Kidney tubule cell (primary cell): ENCODE measurements around the gene SLC25A34.

ENCODE experiments used
- DNase-seq: peaks from one replicate; pipeline ENCODE4 v3.0.0-alpha.2; 2018; ENCODE audit warnings: low spot score

The SLC25A34 gene

DNA sequence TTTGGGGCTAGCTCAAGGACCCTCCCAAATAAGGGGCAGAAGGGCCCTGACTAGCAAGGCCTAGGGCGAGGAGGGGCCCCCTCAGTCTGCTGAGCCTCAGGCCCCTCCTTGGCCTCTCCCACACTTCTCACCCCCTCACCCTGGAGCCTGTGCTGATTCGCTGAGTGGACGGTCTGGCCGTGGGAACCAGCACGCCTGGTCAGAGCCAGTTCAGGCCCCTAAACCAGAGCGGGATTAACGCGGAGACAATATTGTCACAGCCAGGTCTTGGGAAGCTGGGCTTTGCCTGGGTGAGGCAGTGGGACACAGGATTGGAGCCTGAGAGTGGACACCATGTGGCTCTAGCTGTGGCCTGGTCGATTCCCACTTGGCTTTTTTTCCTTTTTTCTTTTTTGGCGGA, 17.7 kb downstream of the SLC25A34 start:
- no peak for DNase-seq

DNA sequence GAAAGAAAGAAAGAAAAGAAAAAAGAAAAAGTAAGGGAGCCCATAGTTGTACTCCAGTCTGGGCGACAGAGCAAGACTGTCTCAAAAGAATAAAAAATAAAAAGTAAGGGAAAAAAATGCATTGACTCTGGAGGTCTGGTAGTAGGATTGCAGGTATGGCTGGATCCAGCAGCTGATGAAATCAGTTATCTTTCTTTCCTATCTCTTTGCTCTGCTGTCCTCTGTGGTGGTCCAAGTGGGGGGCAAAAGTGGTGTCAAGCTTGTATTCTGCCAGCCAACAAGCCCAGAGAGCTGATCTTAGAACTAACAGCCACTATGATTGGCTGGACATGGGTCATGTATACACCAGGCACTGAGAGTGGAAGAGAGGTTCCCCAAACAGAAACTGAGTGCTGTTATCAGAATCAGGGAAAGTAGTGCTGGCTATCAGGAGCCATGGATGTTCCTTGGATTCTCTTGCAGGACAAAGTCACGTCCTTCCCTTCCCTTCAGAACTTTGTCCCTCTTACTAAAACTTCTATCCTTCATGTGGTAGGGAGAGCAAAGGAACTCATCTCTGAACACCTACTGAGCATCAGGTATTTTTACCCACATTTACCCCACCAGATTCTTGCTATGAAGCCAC, 19.1 kb downstream of the SLC25A34 start:
- no peak for DNase-seq

DNA sequence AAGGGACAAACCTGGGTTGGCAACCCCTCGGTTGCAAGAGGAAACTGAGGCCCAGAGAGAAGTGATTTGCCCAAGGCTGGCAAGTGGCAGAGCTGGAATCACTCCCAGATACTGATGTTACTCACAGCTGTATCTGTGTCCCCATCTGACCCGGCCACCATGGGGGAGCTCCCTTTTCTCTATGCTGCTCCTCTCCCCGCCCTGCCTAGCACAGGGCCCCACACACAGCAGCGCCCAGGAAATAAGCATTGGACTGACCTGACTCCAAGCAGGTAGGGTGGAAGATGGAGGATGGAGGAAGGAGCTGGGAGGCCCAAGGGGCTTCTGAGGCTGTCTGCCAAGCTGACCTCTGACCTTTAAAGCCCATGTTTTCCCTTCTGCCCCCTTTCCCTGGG, 19.6 kb downstream of the SLC25A34 start:
- DNase-seq = no peak

DNA sequence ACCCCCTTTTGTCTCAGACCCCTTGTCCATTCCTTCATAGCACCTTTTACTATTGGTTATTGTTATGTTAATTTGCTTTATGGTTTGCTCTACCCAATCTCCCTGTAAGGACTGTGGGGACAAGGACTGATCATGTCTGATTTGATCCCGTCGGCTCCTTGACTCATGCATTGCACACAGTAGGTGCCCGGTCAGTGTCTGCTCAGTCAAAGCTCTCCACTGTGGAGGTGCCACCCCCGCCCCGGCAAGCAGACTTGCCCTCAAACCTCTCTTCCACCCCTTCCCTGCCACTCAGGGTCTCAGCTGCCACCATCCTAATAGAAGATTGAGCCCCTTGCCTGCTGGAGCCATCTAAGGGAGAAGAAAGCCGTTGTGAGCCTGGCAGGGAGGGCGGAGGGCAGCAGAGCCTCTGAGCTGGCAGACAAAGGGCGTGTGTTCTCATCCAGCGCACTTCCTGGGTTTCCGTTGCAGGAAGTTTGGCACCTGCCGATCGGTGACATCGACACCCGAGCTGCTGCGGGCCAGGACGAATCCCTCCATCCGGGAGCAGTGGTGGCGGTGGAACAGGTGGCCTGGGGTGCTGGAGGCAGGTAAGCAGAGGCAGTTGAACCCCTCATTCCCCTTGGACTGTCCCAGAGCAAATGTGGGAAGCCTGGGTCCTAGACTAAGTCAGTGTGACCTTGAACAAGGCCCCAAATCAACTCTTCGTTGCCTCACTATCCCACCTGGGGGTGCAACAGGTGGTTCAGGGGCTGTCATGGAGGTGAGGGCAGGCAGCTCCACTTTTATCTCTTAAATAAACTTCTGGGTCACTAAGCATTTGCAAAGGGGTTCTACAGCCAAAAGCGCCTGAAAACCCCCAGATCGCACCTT, 20.3 kb downstream of the SLC25A34 start:
- DNase-seq = peak; percentile 55

DNA sequence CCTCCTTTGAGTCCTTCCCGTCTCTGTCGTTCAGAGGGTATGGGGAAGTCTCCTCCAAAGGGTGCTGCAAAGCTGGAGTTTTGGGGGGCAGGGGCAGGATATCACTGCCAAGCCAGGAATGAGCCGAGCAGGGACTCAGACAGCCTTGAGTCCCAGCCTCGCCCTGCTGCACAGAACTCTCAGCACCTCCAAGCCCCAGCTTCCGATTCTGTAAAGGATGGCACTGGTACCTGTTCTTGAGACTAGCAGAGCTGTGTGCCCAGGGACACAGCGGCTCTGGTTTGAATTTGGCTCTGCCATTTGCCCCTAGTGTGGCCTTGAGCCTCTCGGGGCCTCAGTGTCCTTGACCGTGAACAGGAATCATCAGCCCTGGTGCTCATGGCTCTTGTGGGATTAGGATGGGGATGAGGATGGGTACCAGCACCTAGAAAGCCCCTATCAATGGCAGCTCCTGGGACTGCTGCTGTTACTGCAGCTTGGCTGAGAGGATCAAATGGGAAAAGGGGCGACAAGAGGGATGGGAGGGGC, 21.0 kb downstream of the SLC25A34 start:
- DNase-seq = no peak

DNA sequence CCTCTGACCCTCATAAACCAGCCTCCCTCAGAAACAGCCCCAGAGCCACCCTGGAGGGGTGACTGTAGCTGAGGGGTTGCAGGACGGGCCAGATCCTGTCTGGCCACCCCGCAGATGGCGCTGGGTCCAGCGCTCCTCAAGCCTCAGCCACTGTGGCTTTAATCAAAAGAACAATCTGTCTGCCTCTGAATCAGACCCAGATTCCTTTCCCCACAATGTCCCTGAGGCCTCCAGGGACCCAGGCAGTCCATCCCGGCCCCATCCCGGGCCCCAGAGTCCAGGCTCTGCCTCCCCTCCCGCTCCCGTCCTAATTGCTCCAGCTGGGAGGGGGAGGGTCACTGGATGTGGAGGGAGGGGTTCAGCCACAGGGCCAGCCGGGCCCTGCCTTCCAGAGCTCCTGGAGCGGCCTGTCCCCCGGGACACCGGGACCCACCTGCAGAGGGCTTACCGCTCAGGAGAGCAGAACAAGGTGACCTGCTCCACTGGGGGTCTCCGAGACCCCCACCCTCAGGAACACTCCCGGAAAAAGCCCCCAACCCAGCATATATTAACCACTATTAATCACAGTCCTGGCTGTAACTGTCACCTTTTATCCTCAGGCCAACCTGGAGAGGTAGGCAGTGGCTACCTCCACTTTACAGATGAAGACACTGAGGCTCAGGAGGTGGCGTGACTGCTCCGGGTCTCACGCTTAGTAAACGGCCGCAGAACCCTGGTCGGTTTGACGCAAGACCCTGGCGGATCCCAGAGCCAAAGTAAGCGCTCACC, 21.7 kb downstream of the SLC25A34 start:
- no peak for DNase-seq

DNA sequence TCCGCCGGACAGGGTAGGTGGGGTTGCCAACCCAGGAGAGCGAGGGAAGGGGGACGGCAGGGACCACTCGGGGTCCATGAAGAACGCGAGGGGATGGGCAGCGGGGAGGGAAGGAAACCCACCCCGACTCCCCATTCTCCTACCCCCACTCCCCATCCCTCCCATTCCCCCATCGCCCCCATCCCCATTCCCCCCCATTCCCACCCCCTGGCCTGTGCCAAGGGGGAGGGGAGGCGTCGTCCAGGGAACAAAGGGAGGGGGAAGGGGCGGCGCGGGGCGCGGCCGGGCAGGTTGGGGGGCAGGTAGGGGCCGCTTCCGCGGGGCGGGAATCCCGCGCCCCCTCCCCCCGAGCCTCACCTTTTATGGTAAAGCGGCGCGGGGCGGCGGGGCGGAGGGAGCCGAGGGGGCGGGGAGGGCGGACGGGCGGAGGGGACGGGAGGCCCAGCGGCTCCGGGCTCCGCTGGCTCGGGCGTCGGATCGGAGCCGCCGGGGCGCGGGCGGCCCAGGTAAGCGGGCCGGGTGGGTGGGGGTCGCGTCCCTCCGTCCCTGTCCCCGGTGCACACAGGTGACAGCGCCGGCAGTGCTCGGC, 22.4 kb downstream of the SLC25A34 start, which contains the start of gene FBLIM1:
Gene FBLIM1 (plus strand): TSS at position 453 of the 589 bp plus-strand sequence. CDS start 6,189 bp downstream, outside the sequence.
- peak; percentile 60 for DNase-seq

DNA sequence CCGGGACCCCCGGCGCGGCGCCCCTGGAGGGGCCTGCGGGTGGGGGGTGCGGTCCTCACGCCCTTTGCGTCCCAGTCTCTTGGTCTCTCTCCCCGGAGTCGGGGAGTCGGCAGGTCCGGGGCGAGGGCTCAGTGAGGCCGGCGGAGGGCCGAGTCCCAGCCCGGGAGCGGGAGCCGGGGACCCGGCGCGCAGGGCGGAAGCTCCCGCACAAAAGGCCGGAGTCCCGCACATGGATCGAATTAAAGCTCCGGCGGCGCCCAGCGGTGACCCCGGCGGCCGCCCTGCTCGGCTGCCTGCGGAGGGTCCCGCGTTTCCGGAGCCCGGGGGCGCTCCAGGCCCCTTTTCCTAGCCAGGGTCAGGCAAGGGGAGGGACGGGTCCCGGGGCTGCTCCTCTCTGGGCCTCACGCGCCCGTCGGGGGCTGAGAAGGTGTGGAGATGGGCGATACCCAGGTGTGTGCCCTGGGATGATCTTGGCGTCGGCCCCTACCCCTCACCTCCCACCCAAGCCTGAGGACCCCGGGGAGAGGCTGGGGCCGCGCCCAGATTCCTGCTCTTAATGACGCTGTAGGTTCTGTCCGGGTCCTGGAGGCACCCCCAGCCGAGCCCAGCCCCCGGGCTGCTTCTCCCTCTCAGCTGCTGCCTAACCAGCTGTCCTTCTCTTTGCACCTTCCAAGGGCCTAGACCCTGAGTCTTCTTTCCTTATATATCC, 23.0 kb downstream of the SLC25A34 start:
- peak; percentile 30 for DNase-seq

DNA sequence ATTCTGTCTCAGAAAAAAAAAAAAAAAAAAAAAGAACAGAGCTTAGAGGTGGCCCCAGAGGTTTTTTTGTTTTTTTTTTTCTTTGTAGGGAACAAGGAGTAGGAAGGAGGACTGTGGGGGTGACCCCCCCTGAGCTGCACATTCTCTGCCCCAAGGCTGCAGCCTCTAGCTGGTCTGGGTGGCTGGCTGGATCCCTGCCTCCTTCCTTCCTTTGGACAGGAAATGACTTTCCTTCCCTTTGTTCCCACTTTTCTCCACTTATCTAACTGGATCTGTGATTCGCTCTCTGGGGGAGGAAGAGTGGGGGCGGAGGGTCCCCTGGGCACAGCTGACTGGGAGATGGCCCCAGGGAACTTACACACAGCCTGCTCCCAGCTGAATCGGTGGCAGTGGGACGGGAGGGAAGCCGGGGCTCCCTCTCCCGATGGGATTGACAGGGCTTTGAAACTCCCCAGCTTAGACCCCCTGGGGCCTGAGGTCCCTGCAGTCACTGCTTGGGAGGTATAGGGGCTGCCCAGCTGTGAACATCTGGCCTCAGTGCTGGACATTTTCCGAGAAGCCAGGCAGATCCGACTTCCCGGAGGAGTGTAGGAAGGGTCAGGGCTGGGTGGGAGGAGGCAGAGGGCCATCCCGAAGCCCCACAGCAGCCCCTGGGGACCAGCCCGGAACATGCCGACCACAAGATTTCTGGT, 24.6 kb downstream of the SLC25A34 start:
- peak; percentile 75 for DNase-seq

DNA sequence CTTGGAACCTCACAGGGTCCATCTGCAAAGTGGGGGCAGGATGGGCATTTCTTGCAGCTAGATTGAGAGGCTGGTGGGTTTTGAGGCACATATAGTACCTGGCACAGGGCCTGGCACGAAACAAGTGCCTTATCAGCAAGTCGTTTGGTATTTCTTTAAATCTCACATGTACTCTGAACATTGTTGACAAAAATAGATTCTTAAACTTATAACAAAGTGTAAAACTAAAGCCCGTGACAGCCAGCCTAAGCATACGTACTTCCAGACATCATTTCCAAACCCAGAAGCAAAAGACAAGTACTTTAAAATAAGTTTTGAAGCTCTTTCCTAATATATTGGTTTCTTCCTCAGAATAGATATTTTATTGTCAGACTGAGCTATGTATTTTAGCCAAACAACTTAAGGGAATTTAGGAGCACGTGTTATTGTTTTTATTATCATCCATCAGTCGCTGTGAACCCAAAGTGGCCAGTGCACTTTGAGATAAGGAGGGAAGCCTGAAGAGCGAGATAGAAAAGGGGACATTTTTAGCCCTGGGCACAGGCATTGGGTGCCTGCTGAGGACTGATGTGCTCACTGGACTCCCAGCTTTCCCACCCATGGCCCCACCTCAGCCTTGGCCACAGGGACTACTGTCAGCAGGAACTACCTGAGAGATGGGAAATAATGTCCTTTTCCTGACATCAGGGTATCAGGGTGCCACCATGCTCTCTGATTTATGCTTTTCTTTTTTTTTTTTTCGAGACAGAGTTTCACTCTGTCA, 25.5 kb downstream of the SLC25A34 start:
- no peak for DNase-seq

DNA sequence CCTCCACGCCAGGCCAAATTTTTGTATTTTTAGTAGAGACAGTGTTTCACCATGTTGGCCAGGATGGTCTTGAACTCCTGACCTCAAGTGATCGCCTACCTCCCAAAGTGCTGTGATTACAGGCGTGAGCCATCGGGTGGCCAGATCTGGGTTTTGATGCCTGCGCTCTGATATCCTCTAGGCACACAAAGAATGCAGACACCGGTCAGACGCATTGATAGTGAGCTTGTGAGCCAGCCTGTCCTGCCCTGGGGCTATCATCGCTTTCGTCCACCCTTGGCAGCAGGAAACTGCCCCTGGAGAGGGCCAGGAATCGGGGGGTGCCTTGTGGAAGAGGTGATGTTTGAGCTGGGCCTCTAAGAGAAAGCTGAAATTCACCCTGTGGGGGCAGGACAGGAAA, 26.5 kb downstream of the SLC25A34 start:
- no peak for DNase-seq

DNA sequence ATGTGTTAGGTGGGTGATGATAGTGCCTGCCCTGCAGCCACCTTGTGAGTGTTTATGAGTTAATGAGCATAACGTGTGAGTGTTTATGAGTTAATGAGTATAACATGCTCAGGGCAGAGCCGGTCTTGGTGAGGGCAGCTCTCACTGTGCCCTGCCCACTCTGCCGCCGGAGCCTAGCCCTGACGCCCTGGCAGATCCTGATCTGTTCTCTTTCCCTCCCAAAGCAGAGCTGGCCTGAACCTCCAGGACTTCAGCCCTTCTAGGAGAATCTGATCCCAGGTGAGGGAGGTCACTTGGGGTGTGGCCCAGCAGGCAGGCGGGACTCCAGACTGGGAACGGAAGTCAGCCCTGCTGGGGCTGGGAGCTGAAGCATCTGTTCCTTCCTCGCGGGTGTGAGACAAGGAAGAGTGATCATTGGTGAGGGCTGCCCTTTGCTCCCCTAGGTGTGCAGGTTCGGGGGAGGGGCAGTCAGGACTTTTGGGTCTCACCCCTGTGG, 28.3 kb downstream of the SLC25A34 start:
- DNase-seq = peak; percentile 58

DNA sequence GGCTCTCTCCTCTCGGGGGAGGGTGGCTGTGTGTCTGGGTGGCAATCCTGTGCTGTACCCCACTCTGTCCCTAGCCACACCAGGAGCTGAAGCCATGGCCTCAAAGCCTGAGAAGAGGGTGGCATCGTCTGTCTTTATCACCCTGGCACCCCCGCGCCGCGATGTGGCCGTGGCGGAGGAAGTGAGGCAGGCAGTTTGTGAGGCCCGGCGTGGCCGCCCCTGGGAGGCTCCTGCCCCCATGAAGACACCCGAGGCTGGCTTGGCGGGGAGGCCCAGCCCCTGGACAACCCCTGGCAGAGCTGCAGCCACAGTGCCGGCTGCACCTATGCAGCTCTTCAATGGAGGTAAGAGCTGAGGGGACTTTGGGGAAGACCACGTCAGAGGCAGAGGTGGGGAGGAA, 28.8 kb downstream of the SLC25A34 start:
- no peak for DNase-seq

DNA sequence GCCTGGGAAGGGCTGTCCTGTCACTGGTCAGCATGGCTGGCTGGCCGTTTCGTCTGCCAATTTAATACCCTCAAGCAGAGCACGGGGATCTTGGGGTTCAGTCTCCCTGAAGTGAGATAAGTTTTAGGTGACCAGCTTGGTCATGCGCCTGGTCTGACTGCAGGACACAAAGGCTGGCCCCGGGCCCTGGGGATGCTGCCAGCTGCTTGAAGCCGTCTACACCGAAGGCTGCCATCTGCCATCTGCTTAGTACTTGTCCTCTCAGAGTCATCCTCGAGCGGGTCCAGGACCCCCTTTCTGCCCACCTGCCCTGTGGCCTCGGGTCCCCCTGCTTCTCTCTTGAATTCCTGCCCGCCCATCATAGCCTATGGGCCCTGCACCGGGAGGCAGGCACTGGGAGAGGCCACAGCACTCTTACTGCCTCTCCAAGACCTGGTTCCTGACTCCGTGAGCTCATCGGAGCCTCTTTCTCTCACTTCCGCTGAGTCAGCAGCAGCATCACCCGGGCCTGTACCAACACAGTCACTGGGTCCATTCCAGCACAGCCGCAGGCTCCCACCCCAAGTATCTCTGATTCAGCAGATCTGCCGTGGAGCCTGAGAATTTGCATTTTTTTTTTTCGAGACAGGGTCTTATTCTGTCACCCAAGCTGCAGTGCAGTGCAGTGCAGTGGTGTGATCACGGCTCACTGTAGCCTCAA, 29.6 kb downstream of the SLC25A34 start:
- peak; percentile 73 for DNase-seq

DNA sequence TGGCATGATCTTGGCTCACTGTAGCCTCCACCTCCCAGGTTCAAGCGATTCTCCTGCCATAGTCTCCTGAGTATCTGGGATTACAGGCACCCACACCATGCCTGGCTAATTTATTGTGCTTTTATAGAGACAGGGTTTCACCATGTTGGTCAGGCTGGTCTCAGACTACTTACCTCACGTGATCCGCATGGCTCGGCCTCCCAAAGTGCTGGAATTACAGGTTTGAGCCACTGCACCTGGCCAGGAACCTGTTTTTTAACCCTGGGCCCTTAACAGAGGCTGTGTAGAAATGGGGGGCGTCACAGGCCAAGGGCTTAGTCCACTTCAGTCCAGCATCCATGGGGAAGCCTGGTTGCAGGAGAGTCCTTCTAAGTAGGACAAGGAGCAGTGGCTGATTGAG, 31.9 kb downstream of the SLC25A34 start:
- DNase-seq = no peak

DNA sequence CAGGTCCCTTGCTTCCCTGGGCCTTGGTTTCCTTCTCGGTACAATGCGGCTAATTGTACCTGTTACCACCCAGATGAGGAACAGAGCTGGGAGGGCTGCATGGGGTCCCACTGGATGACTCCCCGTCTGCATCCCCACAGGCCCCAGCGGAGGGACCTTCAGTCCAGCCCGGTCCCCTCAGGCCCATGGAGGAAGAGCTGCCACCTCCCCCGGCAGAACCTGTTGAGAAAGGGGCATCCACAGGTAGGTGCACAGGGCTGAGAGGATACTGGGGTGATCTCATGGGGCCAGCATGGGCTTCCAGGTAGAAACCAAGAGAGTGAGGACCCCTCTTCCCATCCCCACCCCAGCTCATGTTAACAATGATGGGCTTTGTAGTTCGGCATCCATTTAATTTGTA, 32.3 kb downstream of the SLC25A34 start:
- DNase-seq = no peak

DNA sequence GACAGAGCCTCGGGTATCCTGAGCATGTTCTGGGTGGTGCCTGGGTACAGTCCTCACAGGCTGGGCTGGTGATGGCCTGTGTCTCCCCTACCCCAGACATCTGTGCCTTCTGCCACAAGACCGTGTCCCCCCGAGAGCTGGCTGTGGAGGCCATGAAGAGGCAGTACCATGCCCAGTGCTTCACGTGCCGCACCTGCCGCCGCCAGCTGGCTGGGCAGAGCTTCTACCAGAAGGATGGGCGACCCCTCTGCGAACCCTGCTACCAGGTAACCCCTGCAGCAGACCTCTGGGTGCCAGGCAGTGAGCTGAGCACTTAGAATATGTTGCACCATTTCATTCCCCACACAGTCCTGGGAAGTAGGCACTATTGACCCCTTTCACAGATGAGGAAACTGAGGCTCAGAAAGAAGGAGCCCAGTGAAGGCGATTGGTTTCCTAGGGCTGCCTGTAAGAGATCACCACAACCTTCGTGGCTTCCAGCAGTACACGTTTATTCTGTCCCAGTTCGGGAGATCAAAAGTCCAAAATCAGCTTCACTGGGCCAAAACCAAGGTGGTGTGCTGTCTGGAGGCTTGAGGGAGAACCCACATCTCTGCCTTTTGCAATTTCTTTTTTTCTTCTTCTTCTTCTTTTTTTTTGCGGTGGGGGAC, 34.4 kb downstream of the SLC25A34 start:
- no peak for DNase-seq

DNA sequence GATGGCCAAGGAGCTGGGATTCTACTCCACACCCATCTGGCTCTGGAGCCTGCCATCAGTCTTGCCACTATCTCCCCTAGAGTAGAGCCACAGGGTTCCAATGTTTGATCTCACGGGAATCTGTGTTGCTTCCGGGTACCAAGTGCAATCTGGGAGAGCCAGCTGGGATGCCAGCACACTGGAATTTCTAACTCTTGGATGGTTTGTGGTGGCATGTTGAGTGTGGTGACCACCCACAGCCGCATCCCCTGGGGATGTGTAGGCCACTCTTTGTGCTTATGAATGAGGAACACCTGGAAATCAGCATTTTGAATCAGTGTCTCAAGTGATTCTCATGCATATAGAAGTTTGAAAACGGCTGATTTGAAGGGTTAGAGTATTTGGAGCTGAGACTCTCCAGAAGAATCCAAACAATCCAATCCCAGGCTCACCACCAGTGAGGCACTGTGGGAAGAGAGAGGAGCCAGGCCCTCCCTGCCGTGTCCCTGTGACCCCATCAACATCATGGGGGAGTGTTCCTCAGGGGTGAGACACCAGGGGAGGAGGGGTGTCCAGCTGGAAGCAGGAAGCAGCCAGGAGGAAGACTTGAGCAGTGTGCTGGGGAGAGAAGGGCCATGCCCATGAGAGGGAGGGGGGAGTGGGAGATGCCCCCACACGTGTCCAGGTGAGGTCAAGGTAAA, 35.9 kb downstream of the SLC25A34 start:
- no peak for DNase-seq
